Measurements from ENCODE around the gene SRSF5. TPM values are rescaled to one million over a fixed set of nuclear protein-coding genes. Genes with fewer than 3 reads are reported as not detected.
A peak's percentile ranks its signal among the peaks of the same experiment; 100 is the strongest.

SRSF5 gene
- total and polyA plus RNA-seq, 2 of the 13 experiments (the other 11 are each of a cell fraction or from before 2014, with no cell fraction given), result 189 to 277 TPM

DNA sequence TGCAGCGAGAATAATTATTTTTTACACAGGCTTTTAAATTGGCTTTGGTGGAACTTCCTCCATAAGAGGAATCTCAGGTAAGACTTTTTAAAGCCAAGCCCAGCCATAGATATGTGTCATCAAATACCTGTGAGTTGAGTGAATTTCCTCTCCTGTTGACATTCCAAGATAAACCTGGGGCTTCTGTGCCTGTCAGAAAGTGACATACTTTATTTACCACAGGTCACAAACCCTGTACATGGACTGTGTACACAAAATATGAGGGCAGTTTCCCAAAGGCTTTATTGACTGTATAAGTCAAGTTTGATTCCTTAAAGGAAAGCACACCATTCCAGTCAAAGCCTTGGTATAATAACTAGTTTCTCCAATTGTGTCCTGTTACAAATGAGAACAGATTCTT lies 25.9 kb upstream of the SRSF5 start (continued):
- no peak; the same call in 1 of the 2 replicates for TF ChIP-seq ARID4A (CRISPR knock-in tag; IDR thresholded peaks at IDR 0.05; ENCODE audit: borderline replicate concordance)
- 0 out of 4 replicates have a peak, but pooled peaks of 1 of the 2 experiments have one; percentile 7 for TF ChIP-seq NR2F1 (CRISPR knock-in tag; IDR thresholded peaks at IDR 0.05)
- no peak for TF ChIP-seq ZNF367 (CRISPR knock-in tag; IDR thresholded peaks at IDR 0.05; ENCODE audit: borderline replicate concordance)
- TF ChIP-seq ZNF12 (CRISPR knock-in tag; IDR thresholded peaks at IDR 0.05), result peak; percentile 94
- TF ChIP-seq MEF2D (CRISPR knock-in tag; IDR thresholded peaks at IDR 0.05), result peak; percentile 24; the same call in 1 of the 2 replicates
- no peak for TF ChIP-seq ZFP1 (CRISPR knock-in tag; IDR thresholded peaks at IDR 0.05)
- TF ChIP-seq NCOA2 (CRISPR knock-in tag; IDR thresholded peaks at IDR 0.05), result 0 out of 2 replicates have a peak, but pooled peaks have one; percentile 33
- TF ChIP-seq PPARG (CRISPR knock-in tag; conservative IDR thresholded peaks at IDR 0.05), result 0 out of 2 replicates have a peak, but pooled peaks have one; percentile 16
- no peak for TF ChIP-seq SNAPC2 (CRISPR knock-in tag; IDR thresholded peaks at IDR 0.05)
- no peak for TF ChIP-seq GABPA (IDR thresholded peaks at IDR 0.05; ENCODE audit: low read depth, low read length)
- TF ChIP-seq GABPA (CRISPR knock-in tag; IDR thresholded peaks at IDR 0.05; ENCODE audit: low read depth), result no peak; the same call in 1 of the 2 replicates
- TF ChIP-seq MED1 (CRISPR knock-in tag; IDR thresholded peaks at IDR 0.05), result peak; percentile 75
- no peak for TF ChIP-seq XBP1 (CRISPR knock-in tag; IDR thresholded peaks at IDR 0.05)
- TF ChIP-seq EHMT2 (IDR thresholded peaks at IDR 0.05; ENCODE audit: borderline replicate concordance, low read depth, low read length), result no peak
- TF ChIP-seq ZNF674 (CRISPR knock-in tag; IDR thresholded peaks at IDR 0.05; ENCODE audit: low read depth), result no peak
- TF ChIP-seq HMGXB3 (CRISPR knock-in tag; IDR thresholded peaks at IDR 0.05; ENCODE audit: borderline replicate concordance), result no peak
- no peak for TF ChIP-seq ZNF792 (CRISPR knock-in tag; IDR thresholded peaks at IDR 0.05)
- TF ChIP-seq SOX13 (IDR thresholded peaks at IDR 0.05), result no peak
- peak in 1 of 2 experiments; percentile 62; a peak in 1 of 4 replicates for TF ChIP-seq SOX13 (CRISPR knock-in tag; conservative IDR thresholded peaks at IDR 0.05 in 1 of 2, IDR thresholded peaks at IDR 0.05 in 1 of 2)
- no peak for TF ChIP-seq ZNF607 (CRISPR knock-in tag; IDR thresholded peaks at IDR 0.05; ENCODE audit: borderline replicate concordance)
- peak; percentile 95 for TF ChIP-seq ZEB1 (IDR thresholded peaks at IDR 0.05; ENCODE audit: insufficient replicate concordance, low read depth)
- TF ChIP-seq, protein P1, sequence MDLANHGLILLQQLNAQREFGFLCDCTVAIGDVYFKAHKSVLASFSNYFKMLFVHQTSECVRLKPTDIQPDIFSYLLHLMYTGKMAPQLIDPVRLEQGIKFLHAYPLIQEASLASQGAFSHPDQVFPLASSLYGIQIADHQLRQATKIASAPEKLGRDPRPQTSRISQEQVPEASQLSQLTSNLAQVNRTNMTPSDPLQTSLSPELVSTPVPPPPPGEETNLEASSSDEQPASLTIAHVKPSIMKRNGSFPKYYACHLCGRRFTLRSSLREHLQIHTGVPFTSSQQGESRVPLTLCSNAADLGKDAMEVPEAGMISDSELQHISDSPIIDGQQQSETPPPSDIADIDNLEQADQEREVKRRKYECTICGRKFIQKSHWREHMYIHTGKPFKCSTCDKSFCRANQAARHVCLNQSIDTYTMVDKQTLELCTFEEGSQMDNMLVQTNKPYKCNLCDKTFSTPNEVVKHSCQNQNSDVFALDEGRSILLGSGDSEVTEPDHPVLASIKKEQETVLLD (CRISPR knock-in tag; IDR thresholded peaks at IDR 0.05; ENCODE audit: low read depth), result no peak
- peak; percentile 52; the same call in 1 of the 2 replicates for TF ChIP-seq SOX5 (CRISPR knock-in tag; IDR thresholded peaks at IDR 0.05; ENCODE audit: borderline replicate concordance)

Measured in HepG2 (cell line).